ENCODE measurements around the gene DACH1.

DNA sequence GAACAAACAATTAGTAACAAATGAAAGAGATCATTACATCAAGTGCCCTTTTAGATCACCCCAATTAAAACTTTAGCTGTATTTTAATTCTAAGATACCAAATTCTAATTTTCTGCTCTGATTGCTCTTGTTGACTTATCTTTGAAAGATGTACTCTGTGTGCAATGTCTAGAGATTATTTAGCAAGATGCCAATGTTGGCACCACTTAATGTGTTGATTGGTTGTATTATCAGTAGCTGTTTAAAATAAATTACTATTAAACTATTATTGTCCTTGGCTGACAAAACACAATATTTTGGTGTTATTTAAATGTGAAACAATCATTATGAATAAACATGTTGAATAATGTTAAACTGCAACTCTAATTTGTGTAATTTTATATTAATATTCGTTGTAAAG, 386.0 kb downstream of the DACH1 start:
- TF ChIP-seq, protein P1, sequence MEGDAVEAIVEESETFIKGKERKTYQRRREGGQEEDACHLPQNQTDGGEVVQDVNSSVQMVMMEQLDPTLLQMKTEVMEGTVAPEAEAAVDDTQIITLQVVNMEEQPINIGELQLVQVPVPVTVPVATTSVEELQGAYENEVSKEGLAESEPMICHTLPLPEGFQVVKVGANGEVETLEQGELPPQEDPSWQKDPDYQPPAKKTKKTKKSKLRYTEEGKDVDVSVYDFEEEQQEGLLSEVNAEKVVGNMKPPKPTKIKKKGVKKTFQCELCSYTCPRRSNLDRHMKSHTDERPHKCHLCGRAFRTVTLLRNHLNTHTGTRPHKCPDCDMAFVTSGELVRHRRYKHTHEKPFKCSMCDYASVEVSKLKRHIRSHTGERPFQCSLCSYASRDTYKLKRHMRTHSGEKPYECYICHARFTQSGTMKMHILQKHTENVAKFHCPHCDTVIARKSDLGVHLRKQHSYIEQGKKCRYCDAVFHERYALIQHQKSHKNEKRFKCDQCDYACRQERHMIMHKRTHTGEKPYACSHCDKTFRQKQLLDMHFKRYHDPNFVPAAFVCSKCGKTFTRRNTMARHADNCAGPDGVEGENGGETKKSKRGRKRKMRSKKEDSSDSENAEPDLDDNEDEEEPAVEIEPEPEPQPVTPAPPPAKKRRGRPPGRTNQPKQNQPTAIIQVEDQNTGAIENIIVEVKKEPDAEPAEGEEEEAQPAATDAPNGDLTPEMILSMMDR (conservative IDR thresholded peaks at IDR 0.05): no peak
- no peak for TF ChIP-seq ZFX (IDR thresholded peaks at IDR 0.05)
